Measurements from ENCODE around the gene ADAP2.
"Not testable (repeated sequence)": the region's sequence is repeated elsewhere in the genome, so short reads cannot be mapped to it uniquely, and the experiment has no call there.

The ADAP2 gene, protein sequence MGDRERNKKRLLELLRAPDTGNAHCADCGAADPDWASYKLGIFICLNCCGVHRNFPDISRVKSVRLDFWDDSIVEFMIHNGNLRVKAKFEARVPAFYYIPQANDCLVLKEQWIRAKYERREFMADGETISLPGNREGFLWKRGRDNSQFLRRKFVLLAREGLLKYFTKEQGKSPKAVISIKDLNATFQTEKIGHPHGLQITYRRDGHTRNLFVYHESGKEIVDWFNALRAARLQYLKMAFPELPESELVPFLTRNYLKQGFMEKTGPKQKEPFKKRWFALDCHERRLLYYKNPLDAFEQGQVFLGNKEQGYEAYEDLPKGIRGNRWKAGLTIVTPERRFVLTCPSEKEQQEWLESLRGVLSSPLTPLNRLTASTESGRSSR

DNA sequence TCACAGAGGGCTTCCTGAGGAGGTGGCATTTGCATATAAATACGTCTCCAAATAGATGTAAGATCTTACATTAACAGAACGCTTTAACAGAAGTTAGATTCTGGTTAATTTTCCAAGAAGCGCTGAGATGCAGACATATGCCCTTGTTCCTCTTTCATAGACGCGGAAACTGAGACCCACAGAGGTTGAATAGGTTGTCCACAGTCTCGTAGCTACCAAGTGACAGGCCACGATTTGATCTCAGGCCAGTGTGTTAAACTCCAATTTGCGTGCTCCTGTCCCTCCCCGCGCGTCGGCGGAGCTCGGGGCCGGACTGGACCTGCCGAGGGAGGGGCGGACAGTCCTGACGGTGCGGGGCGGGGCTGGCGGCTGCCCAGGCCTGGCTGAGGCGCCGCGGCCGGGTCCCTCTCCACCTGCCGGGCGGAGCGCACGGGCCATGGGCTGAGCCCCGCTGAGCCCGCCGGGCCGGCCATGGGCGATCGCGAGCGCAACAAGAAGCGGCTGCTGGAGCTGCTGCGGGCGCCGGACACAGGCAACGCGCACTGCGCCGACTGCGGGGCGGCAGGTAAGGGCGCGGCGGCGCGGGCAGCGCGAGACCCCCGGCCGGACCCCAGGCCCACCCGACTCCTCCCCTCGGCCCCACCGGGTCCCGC is at the start of gene ADAP2:
ADAP2 (plus strand) TSS at position 402 of the 653 bp plus-strand sequence; CDS start at position 472, 70 bp downstream.
- no peak for DNase-seq

DNA sequence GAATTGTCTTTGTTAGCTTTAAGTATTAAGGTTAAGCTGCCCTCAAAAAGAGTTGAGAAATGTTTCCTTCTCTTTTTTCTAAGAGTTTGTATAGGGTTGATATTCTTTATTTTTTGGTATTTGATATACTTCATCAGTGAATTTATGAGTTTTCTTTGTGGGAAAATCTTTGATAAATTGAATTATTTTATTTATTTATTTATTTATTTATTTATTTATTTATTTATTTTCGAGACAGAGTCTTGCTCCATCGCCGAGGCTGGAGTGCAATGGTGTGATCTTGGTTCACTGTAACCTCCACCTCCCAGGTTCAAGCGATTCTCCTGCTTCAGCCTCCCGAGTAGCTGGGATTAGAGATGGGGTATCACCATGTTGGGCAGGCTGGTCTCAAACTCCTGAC is 35.6 kb upstream of the ADAP2 start:
- no peak for DNase-seq

DNA sequence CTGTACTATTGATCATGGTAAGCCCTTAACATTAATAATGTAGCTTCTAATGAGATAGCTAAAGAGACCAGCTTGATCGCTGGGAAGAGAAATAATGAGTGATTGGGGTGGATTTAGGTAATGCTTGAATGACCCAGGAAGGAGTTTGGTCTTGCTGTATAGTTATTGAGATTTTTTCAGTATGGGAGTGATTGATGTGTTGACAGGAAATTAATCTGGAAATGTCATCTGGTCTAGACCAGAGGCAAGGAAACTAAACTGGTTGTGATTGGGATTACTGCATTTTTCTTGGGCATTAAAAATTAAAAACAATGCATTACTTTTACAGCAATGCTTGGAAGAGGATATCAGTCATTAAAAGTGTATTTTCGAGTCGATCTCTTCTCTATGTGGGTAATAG is 27.5 kb upstream of the ADAP2 start:
- DNase-seq = no peak

DNA sequence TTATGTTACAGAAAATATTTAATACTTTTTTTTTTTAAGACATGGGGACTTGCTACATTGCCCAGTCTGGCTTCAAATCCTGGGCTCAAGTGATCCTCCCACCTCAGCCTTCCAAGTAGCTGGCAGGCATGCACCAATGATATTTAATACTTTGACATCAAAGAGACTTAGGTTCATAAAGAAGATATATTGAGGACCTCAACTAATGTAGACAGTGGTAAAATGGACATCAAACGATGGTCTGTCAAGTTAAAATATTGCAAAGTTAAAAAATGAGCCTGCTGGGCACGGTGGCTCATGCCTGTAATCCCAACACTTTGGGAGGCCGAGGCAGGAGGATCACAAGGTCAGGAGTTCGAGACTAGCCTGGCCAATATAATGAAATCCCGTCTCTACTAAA is 24.4 kb upstream of the ADAP2 start:
- no peak for DNase-seq

DNA sequence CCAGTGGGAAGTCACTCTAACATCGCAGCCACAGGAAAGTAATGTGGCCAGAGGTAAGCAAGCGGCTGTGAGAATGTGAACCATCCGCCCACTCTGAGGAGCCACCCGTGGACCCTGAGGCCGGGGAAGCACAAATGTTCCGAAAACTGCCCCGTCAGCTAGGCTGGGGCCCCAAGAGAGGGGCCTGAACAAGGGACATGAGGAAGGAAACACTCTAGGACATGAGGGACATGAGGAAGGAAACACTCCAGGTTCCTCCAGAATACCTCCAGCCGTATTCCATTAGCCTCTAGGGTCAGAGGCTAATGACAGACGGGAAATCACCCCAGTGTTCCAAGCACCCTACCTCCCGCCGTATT is 16.0 kb upstream of the ADAP2 start:
- no peak for DNase-seq

DNA sequence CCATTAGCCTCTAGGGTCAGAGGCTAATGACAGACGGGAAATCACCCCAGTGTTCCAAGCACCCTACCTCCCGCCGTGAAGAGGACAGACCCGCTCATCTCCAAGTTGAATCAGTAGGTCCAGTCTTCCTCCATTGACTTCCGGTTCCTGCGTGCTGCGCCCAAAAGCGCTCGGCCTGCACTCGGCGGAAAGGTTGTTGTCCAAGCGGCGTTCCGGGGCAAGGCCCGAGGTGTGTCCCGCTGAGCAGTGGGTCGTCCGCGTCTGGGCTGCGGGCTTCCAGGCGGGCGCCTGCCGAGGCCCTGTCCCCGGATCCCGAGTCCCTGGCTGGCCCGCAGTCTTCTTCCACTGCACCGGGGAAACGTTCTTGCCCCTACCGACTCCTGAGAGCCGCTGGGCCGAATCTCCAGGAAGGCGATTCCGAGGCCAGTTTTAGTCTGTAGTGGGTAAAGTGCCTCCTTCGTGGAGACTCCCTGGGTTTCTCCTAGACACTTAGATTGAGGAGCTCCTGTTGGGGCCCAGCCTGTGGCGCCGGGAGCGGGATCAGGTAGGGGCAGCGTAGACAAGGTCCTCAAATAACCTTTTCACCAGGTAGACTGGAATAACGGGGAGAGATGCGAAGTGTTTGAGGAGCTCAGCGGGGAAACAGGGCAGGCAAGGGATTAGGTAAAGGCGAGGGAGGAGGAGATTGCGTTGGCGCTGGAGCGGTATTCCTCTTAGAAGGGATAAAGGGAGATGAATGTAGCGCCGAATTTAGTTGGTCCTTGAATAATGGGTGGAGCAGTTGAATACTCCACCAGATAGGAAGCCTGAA is 15.4 kb upstream of the ADAP2 start, which contains the start of gene TEFM:
TEFM (minus strand) TSS at position 138 of the 811 bp plus-strand sequence; CDS start at position 98, 40 bp downstream.
- DNase-seq = peak; percentile 69 to 87

DNA sequence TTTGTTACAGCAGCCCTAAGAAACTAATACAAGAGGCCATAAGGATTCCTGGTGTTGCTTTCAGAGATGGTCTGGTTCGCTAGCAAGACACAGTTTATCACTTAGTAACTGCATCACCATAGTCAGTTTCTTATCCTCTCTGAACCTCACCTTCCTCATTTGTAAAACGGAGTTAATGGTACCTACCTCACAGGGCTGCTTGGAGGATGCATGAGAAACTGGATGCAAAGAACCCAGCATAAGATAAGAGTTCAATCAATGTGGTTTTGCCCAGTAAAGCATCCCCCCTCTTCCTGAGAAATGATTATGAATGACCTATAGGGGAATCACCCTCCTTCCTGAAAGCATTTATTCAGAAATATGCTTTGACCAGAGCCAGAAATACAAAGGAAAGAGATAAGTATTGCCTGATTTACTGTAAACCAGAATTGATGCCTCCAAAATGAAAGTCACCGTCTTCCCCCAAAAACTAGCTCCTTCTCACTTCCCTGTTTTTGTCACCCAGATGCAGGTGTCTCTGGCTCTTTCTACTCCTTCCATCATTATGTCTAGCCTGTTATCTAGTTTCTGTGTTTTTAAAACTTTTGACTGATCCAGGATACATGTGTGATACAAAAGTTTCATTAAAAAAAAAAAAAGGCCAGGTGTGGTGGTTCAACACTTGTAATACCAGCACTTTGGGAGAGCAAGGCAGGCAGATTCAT is 12.9 kb upstream of the ADAP2 start:
- no peak for DNase-seq

DNA sequence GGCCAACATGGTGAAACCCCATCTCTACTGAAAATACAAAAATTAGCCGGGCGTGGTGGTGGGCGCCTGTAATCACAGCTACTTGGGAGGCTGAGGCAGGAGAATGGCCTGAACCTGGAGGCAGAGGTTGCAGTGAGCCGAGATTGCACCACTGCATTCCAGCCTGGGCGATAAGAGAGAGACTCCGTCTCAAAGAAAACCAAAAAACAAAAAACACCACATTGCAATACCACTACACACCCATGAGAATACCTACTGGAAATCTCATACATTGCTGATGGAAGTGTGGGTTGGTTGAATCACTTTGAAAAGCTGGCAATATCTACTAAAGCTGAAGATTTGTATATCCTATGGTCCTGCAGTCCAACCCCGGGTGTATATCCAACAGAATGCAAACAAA is 11.6 kb upstream of the ADAP2 start:
- DNase-seq = not testable (repeated sequence)

DNA sequence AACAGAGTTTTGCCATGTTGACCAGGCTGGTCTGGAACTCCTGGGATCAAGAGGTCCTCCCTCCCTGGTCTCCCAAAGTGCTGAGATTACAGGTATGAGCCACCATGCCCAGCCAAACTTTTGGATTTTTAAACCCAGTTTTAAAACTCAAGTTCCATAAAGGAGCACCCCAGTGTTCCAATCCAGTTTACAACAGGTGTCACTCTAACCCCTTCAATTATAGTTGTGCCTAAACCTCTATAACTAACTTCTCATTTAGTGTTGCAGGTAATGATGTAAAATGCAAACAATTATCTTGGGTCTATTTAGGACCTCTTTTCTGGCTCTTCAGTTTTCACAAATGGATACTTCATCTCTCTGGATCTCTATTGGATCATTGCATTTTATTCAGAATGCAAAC is 7.8 kb upstream of the ADAP2 start:
- no peak for DNase-seq

DNA sequence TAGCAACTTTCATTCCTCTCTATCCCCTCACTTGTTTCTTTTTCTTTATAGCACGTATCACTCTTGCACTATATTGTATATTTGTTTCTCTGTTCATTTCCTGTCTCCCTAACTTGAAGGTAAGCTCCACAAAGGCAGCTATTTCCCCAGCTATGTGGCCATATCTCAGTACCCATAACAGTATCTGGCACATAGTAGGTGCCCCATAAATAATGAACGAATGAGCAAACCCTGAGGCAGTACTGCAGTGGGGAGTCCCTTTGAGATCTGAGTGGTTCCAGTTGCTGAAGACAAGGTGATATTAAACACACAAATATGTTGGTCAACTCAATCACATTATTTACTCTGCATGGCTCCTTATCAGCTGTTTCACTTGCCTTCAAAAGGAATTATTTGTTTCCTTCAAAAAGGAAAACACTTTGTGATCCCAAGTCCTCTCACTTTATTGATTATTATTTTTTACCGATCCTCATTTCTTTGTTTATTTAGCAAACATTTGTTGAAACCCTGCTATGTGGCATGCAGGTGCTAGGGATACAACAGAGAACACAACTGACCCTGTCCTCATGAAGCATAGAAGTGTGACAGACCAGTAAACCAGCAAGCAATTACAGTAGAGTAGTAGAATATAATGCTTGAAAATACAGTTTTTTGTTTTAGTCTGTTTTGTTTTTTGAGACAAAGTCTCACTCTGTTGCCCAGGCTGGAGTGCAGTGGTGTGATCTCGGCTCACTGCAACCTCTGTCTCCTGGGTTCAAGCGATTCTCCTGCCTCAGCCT is 5.7 kb upstream of the ADAP2 start:
- no peak for DNase-seq

DNA sequence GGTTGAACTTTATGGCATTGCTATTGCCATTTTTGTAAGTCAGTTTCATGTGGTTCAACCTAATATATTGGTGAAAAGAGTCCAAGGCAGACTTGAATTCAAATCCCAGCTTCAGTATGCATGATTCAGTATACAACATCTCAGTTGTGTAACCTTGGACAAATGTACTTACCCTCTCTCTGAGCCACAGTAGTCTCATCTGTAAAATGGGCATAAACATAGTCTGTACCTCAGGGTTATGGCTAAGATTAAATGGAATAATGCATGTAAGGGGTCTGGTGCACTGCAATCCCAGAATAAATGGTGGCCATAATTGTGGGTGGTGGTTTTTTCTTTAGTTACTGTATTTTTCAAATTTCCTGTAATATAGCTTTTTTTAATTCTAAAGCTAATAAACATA is 4.7 kb upstream of the ADAP2 start:
- no peak for DNase-seq

DNA sequence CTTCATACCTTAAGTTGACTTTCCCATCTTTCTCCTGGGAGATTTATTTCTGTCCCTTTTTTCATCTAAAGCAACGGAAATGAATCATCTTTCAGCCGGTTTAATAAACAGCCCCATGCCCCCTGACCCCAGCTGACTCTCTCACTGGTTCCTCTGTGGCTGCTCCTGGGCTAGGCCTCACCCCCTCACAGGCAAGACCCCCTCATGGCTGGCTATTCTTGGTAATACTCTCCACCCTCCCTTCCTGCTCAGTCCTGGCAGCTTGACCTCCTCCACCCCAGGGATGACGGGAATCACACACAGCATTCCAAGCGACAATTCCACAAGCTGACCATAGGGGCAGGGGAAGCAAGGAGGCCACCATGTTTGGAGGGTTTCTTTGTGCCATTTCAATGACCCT is 1.5 kb upstream of the ADAP2 start:
- no peak for DNase-seq

DNA sequence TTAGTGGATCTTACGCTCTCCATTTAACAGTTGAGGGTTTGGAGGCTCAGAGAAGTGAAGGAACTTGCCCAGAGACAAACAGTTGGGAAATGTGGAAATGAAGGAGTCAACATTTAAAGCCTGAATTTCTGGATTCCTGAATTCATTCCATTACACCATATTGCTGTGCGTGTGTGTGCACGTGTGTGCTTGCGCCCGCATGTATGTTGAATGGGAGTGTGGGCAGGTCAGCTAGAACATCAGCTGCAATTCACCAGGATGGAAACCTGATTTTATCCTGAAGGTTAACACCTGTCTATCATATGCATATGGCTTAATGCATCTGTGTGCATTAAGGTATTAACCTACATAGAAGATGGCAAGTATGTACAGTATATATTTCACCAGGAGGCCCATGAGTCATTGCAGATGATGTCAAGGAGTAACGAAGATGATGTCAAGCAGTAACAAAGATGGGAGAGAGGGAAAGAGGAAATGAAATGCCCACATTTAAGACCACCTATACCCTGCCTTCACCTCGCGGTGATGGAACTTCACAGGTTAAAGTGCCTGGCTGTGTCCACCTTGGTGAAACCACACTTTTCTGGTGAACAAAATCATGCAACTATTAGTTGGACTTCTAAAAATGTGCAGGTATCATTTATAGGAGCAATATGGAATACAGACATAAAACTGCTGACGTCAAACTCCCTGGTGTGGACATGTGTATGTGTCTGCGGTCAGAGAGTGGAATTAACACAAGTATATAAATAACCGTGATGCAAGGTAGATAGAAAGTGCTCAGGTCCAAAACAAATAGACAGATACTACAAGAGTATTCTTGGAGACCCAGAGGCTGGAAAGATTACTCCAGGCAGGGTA is 832 bp upstream of the ADAP2 start:
- DNase-seq = no peak

DNA sequence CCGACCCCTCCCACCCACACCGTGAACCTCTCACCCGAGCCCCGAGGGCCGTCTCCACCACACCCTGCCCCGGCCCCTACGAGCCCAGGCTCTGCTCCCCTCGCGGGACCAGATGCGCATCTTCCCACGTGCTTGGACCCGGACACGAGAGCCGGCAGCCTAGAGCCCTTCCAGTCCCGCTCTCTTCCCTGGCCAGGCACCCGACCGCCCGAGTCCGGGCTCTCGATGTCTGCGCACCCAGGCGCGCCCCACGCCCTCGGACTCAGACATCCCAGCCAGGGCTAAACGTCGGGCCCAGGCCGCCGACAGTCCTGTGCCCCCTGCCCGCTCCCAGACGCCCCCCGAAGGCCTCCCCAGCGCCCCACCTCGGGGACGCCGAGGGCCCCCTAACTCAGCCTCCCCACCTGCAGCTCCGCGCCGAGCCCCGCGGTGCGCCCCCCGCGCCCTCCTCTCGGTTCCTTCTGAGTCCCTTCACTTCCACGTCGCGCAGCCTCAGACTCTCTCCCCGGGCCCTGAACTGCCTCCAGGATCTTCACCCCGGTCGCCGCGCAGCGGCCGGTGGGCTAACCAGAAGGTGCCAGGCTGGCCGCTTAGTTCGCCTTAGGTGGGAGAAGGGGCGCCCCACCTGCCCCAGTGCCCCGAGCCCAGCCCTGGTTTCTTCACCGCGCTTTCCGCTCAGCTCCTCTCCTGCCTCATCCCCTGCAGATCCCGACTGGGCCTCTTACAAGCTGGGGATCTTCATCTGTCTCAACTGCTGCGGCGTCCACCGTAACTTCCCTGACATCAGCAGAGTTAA is 688 bp downstream of the ADAP2 start:
- DNase-seq = no peak

DNA sequence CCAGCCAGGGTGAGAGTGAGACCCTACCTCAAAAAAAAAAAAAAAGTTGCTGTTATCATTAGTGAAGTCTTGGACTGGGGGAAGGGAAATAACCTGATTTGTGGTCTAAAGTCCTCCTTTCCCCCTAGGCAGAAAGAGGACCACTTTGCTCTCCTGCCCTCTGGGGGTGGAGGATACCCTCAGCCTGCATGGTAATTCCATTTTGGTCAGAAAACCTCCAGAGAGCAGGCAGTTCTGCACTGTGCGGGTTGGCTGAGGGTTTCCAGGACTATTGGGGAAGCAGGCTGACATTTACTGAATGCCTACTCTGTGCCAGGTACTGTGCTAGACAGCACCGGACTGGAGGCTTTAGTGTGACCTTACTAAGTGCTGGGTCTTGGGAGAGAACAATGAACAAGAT is 2.6 kb downstream of the ADAP2 start:
- no peak for DNase-seq

DNA sequence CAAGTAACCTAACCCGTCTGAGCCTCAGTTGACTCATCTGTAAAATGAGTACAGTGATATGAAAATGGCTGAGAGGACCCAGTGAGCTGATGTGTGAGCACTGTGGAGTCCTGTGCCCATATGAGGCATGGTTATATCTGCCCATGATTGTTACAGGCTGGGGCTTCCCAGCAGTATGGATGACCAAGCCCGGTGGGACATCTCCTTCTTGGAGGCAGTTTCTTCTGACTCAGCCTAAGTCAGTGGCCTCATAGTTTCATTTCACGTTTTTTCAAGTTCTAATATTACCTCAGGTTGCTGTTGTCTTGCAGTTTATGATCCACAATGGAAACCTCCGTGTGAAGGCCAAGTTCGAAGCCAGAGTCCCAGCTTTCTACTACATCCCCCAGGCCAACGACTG is 4.8 kb downstream of the ADAP2 start:
- DNase-seq = no peak

DNA sequence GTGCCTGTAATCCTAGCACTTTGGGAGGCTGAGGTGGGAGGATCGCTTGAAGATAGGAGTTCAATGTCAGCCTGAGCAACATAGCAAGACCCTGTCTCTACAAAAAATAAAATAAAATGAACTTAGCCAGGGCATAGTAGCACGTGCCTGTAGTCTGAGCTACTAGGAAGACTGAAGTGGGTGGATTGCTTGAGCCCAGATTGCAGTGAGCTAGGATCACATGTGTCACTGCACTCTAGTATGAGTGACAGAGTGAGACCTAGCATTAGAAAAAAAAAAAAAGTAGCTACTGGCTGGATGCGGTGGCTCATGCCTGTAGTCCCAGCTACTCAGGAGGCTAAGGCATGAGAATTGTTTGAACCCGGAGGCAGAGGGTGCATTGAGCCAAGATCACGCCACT is 6.0 kb downstream of the ADAP2 start:
- DNase-seq = no peak

DNA sequence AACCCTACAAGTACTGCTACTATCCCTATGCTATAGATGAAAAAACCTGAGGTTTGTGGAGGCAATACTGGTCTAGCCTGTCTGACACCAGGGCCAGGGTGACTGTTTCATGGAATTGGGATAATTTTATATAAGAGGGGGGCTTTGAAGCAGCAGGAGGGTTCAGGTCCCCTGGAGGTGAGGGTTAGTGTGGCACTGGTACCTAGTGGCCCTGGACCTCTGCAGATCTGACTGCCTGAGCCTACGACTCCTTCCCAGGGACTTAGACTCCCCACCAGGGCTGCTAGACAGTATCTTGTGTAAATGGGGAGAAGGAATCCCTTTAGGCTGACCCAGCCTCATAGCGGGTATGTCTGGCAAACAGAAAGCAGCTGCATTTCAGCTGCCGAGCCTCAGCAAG is 6.8 kb downstream of the ADAP2 start:
- DNase-seq = no peak

DNA sequence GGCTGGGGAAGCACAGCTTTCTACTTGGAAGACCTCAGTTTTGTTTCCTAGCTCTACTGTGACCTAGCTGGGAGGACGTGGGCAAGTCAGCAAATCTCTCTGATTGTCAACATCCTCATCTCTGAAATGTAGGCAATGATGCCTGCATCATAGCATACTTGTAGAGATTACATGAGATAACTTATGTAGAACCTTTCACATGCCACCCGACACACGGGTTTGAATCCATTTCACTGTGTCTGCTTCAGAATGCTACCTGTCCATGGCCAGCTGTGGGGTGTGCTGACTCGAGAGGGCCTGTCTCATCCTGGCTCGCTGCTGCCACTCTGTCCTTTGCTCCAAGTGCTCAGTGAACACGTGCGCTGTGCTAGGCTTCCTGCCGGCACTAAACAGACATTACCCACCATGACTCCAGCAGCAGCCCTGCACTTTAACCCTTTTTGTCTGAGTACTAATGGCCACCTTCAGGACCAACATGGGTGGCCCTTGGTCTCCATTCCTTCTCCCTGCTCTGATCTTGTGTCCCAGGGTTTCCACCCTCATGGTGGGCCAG is 7.4 kb downstream of the ADAP2 start:
- DNase-seq = no peak

DNA sequence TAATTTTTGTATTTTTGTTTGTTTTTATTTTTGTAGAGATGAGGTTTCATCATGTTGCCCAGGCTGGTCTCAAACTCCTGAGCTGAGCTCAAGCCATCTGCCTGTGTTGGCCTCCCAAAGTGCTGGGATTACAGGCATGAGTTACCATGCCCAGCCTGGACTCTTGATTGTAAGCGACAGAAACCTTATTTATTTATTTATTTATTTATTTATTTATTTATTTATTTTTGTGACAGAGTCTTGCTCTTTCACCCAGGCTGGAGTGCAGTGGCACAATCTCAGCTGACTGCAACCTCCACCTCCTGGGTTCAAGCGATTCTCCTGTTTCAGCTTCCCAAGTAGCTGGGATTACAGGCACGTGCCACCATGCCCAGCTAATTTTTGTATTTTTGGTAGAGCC is 8.1 kb downstream of the ADAP2 start:
- not testable (repeated sequence) for DNase-seq
